ENCODE results near the gene GALNT2.

GRCh38 chr1:230322967-230323547 is 256.0 kb downstream of the GALNT2 start:
- TF ChIP-seq CSDC2 (CRISPR knock-in tag; IDR thresholded peaks at IDR 0.05) (no peak), CREB5 (CRISPR knock-in tag; IDR thresholded peaks at IDR 0.05; ENCODE audit: low read depth) (no peak)
